Measurements from ENCODE around the gene ADGRV1.

ADGRV1 gene

GRCh38 chr5:91065496-91065895, 506.9 kb downstream of the ADGRV1 start:
- Histone ChIP-seq H3K4me2 (ENCODE audit: low read length) (no peak overlapping the region), H3K9me3 (ENCODE audit: insufficient read depth, low read depth, low read length) (no peaks in the 10 kb centered on the region), H2BK120ac (ENCODE audit: insufficient read depth, low read length, poor library complexity) (no peak overlapping the region), H2BK5ac (ENCODE audit: low read depth, low read length, poor library complexity) (no peak overlapping the region), H3K4ac (ENCODE audit: low read depth, low read length) (no peak overlapping the region), H3K79me2 (ENCODE audit: control insufficient read depth, insufficient read depth, low read length, poor library complexity) (no peaks in the 10 kb centered on the region), H2AK5ac (ENCODE audit: low read length) (no peak overlapping the region), H4K91ac (ENCODE audit: low read depth, low read length) (no peak overlapping the region), H2AFZ (ENCODE audit: insufficient read depth, low read length, poor library complexity) (no peak overlapping the region), H2BK12ac (ENCODE audit: low read length) (no peak overlapping the region), H3K4me1 (ENCODE audit: control insufficient read depth in 1 of 2, insufficient read depth in 2 of 2, low read length in 2 of 2) (no peaks in the 10 kb centered on the region), H3K23ac (ENCODE audit: low read length) (no peak overlapping the region), H4K8ac (ENCODE audit: low read depth, low read length) (no peak overlapping the region), H3K27ac (ENCODE audit: low read depth, low read length) (no peak overlapping the region), H3K79me1 (ENCODE audit: low read length) (no peaks in the 10 kb centered on the region), H3K4me3 (ENCODE audit: low read depth, low read length) (no peak overlapping the region), H4K12ac (ENCODE audit: low read depth, low read length) (no peak overlapping the region), H3K27me3 (ENCODE audit: insufficient read depth, low read length) (no peaks in the 10 kb centered on the region), H3K9ac (ENCODE audit: low read length) (no peak overlapping the region), H3K14ac (ENCODE audit: low read length) (no peak overlapping the region), H3K18ac (ENCODE audit: low read length) (no peak overlapping the region), H3K36me3 (ENCODE audit: control insufficient read depth in 1 of 2, insufficient read depth in 2 of 2, low read length in 2 of 2) (no peaks in the 10 kb centered on the region)
- WGBS (ENCODE audit: extremely low coverage, insufficient coverage, insufficient read length): no CpG with 5 or more reads among the region's 7 CpGs
- DNase-seq: peak in 1 of 2 donors; percentile 58

GRCh38 chr5:91069364-91069763, 510.8 kb downstream of the ADGRV1 start:
- H2BK5ac ChIP-seq (ENCODE audit: low read depth, low read length, poor library complexity): no peak overlapping the region
- no peak overlapping the region for H4K8ac ChIP-seq (ENCODE audit: low read depth, low read length)
- H3K79me2 ChIP-seq (ENCODE audit: control insufficient read depth, insufficient read depth, low read length, poor library complexity): no peaks in the 10 kb centered on the region
- no peak overlapping the region for H3K4me2 ChIP-seq (ENCODE audit: low read length)
- H3K9me3 ChIP-seq (ENCODE audit: insufficient read depth, low read depth, low read length): no peaks in the 10 kb centered on the region
- H2BK12ac ChIP-seq (ENCODE audit: low read length): no peak overlapping the region
- H2AFZ ChIP-seq (ENCODE audit: insufficient read depth, low read length, poor library complexity): no peak overlapping the region
- no peaks in the 10 kb centered on the region for H3K79me1 ChIP-seq (ENCODE audit: low read length)
- no peak overlapping the region for H3K9ac ChIP-seq (ENCODE audit: low read length)
- H3K4me1 ChIP-seq (ENCODE audit: control insufficient read depth in 1 of 2, insufficient read depth in 2 of 2, low read length in 2 of 2): peaks cover 4% of the 10 kb centered on the region in 2 experiments
- no peak overlapping the region for H3K23ac ChIP-seq (ENCODE audit: low read length)
- H4K91ac ChIP-seq (ENCODE audit: low read depth, low read length): no peak overlapping the region
- no peaks in the 10 kb centered on the region for H3K27me3 ChIP-seq (ENCODE audit: insufficient read depth, low read length)
- H3K4ac ChIP-seq (ENCODE audit: low read depth, low read length): no peak overlapping the region
- no peak overlapping the region for H4K12ac ChIP-seq (ENCODE audit: low read depth, low read length)
- H3K18ac ChIP-seq (ENCODE audit: low read length): no peak overlapping the region
- H2BK120ac ChIP-seq (ENCODE audit: insufficient read depth, low read length, poor library complexity): no peak overlapping the region
- H3K36me3 ChIP-seq (ENCODE audit: control insufficient read depth in 1 of 2, insufficient read depth in 2 of 2, low read length in 2 of 2): no peaks in the 10 kb centered on the region
- H3K14ac ChIP-seq (ENCODE audit: low read length): no peak overlapping the region
- WGBS (ENCODE audit: extremely low coverage, insufficient coverage, insufficient read length): no CpG with 5 or more reads among the region's 2 CpGs
- DNase-seq: no peak
- H2AK5ac ChIP-seq (ENCODE audit: low read length): no peak overlapping the region
- H3K27ac ChIP-seq (ENCODE audit: low read depth, low read length): no peak overlapping the region
- H3K4me3 ChIP-seq (ENCODE audit: low read depth, low read length): no peak overlapping the region

GRCh38 chr5:91070761-91071550, 512.4 kb downstream of the ADGRV1 start:
- no peak overlapping the region for H3K9ac ChIP-seq (ENCODE audit: low read length)

GRCh38 chr5:91072881-91073280, 514.3 kb downstream of the ADGRV1 start:
- Histone ChIP-seq H4K91ac (ENCODE audit: low read depth, low read length) (no peak overlapping the region), H3K18ac (ENCODE audit: low read length) (no peak overlapping the region), H3K27me3 (ENCODE audit: insufficient read depth, low read length) (no peaks in the 10 kb centered on the region), H3K4me1 (ENCODE audit: control insufficient read depth in 1 of 2, insufficient read depth in 2 of 2, low read length in 2 of 2) (peaks cover 4% of the 10 kb centered on the region in 2 experiments), H3K36me3 (ENCODE audit: control insufficient read depth in 1 of 2, insufficient read depth in 2 of 2, low read length in 2 of 2) (no peaks in the 10 kb centered on the region), H2AK5ac (ENCODE audit: low read length) (no peak overlapping the region), H3K9ac (ENCODE audit: low read length) (no peak overlapping the region), H3K4me3 (ENCODE audit: low read depth, low read length) (no peak overlapping the region), H3K79me2 (ENCODE audit: control insufficient read depth, insufficient read depth, low read length, poor library complexity) (no peaks in the 10 kb centered on the region), H3K14ac (ENCODE audit: low read length) (no peak overlapping the region), H2AFZ (ENCODE audit: insufficient read depth, low read length, poor library complexity) (no peak overlapping the region), H4K12ac (ENCODE audit: low read depth, low read length) (no peak overlapping the region), H3K4me2 (ENCODE audit: low read length) (no peak overlapping the region), H3K79me1 (ENCODE audit: low read length) (no peaks in the 10 kb centered on the region), H2BK5ac (ENCODE audit: low read depth, low read length, poor library complexity) (no peak overlapping the region), H3K23ac (ENCODE audit: low read length) (no peak overlapping the region), H3K27ac (ENCODE audit: low read depth, low read length) (no peak overlapping the region), H3K9me3 (ENCODE audit: insufficient read depth, low read depth, low read length) (no peaks in the 10 kb centered on the region), H2BK120ac (ENCODE audit: insufficient read depth, low read length, poor library complexity) (no peak overlapping the region), H4K8ac (ENCODE audit: low read depth, low read length) (no peak overlapping the region), H2BK12ac (ENCODE audit: low read length) (no peak overlapping the region), H3K4ac (ENCODE audit: low read depth, low read length) (no peak overlapping the region)
- peak in 1 of 2 donors; percentile 61 for DNase-seq
- no CpG with 5 or more reads among the region's 2 CpGs for WGBS (ENCODE audit: extremely low coverage, insufficient coverage, insufficient read length)

More at GRCh38 chr5:91070761-91071550, 512.4 kb downstream of the ADGRV1 start:
- no peaks in the 10 kb centered on the region for H3K27me3 ChIP-seq (ENCODE audit: insufficient read depth, low read length)
- H4K12ac ChIP-seq (ENCODE audit: low read depth, low read length): no peak overlapping the region
- no peak overlapping the region for H3K4me2 ChIP-seq (ENCODE audit: low read length)
- no peak overlapping the region for H3K27ac ChIP-seq (ENCODE audit: low read depth, low read length)
- no peak for DNase-seq
- no peak overlapping the region for H2AK5ac ChIP-seq (ENCODE audit: low read length)
- H3K14ac ChIP-seq (ENCODE audit: low read length): no peak overlapping the region
- no peaks in the 10 kb centered on the region for H3K36me3 ChIP-seq (ENCODE audit: control insufficient read depth in 1 of 2, insufficient read depth in 2 of 2, low read length in 2 of 2)
- H3K79me2 ChIP-seq (ENCODE audit: control insufficient read depth, insufficient read depth, low read length, poor library complexity): no peaks in the 10 kb centered on the region
- no peak overlapping the region for H4K91ac ChIP-seq (ENCODE audit: low read depth, low read length)
- H3K4ac ChIP-seq (ENCODE audit: low read depth, low read length): no peak overlapping the region
- H3K9me3 ChIP-seq (ENCODE audit: insufficient read depth, low read depth, low read length): no peaks in the 10 kb centered on the region
- no peak overlapping the region for H3K4me3 ChIP-seq (ENCODE audit: low read depth, low read length)
- no peak overlapping the region for H2BK12ac ChIP-seq (ENCODE audit: low read length)
- no peaks in the 10 kb centered on the region for H3K79me1 ChIP-seq (ENCODE audit: low read length)
- no peak overlapping the region for H2BK5ac ChIP-seq (ENCODE audit: low read depth, low read length, poor library complexity)
- H4K8ac ChIP-seq (ENCODE audit: low read depth, low read length): no peak overlapping the region
- H2BK120ac ChIP-seq (ENCODE audit: insufficient read depth, low read length, poor library complexity): no peak overlapping the region
- H3K4me1 ChIP-seq (ENCODE audit: control insufficient read depth in 1 of 2, insufficient read depth in 2 of 2, low read length in 2 of 2): peaks cover 4% of the 10 kb centered on the region in 2 experiments
- 100% methylated on average over 1 of the region's 2 CpGs for WGBS (ENCODE audit: extremely low coverage, insufficient coverage, insufficient read length)
- no peak overlapping the region for H3K18ac ChIP-seq (ENCODE audit: low read length)
- H2AFZ ChIP-seq (ENCODE audit: insufficient read depth, low read length, poor library complexity): no peak overlapping the region
- no peak overlapping the region for H3K23ac ChIP-seq (ENCODE audit: low read length)

Data from trophoblast cell (in vitro differentiated cells and primary cell).